NCI-H2107 (cell line): ENCODE results near the gene SAMD10.
"Not testable (repeated sequence)": the region's sequence is repeated elsewhere in the genome, so short reads cannot be mapped to it uniquely, and the experiment has no call there.

Experiments
- DNase-seq: peaks from one replicate; lab custom pipeline; 2025; lab: John Stamatoyannopoulos, UW

SAMD10 gene

GRCh38 chr20:63979557-63980316 is at the start of gene SAMD10:
Gene SAMD10, minus strand, starts transcription at chr20:63979642. Its CDS starts 175 bp downstream, at chr20:63979467.
- DNase-seq, result no peak

DNA sequence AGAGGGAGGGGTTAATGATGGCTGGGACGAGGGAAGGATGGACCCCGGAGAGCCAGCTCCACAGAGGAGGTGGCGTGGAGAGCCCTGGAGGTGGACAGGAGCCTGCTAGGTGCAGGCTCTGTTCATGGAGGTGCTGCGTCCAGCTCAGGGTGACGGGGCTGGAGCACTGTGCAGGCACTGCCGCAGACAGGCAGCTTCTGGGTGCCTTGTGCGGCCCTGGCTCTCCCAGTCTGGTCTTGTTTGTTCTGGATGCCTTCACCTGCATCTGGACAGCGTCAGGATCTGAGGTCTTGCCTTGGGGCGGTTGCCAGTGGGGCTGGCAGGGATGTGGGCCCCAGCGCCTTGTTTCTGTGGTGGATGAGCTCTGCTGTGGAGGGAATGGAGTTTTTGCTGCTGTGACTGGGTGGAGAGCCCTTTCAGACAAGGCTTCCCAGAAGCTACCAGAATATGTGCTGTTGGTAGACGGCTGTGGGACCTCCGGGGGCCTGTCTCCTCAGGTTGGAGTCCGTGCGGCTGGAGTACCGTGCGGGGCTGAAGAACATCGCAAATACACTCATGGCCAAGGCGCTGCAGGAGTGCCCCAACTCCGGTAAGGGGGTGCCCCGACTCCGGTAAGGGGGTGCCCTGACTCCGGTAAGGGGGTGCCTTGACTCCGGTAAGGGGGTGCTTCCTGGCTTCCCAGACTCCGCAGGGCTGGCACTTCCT is 48.7 kb upstream of the SAMD10 start:
- no peak for DNase-seq

GRCh38 chr20:64025826-64026412 is 46.5 kb upstream of the SAMD10 start:
- no peak for DNase-seq

- no peak for DNase-seq
These were observed 45.8 kb upstream of the SAMD10 start for GRCh38 chr20:64025101-64025825.

- DNase-seq, result no peak
These were observed 44.9 kb upstream of the SAMD10 start for GRCh38 chr20:64024141-64024990.

- DNase-seq, result no peak
These were observed 44.1 kb upstream of the SAMD10 start for GRCh38 chr20:64023361-64024140.

- no peak for DNase-seq
These were observed 43.4 kb upstream of the SAMD10 start for GRCh38 chr20:64022671-64023360.

DNA sequence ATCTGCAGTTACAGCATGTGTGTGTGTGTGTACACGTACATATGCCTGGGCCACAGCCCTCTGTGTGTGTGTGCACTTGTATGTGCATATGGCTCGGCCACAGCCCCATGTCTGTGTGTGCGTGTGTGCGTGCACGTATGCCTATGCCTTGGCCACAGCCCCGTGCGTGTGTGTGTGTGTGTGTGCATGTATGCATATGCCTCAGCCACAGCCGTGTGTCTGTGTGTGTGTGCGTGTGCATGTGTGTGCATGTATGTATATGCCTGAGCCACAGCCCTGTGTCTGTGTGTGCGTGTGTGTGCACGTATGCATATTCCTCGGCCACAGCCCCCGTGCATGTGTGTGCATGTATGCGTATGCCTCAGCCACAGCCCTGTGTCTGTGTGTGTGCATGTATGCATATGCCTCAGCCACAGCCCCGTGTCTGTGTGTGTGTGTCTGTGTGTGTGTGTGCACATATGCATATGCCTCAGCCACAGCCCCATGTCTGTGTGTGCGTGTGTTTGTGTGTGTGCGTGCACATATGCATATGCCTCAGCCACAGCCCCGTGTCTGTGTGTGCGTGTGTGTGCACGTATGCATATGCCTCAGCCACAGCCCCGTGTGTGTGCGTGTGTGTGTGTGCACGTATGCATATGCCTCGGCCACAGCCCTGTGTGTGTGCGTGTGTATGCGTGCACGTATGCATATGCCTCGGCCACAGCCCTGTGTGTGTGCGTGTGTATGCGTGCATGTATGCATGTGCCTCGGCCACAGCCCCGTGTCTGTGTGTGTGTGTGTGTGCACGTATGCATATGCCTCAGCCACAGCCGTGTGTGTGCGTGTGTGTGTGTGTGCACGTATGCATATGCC is 41.9 kb upstream of the SAMD10 start:
- no peak for DNase-seq

- DNase-seq, result no peak
These were observed 36.2 kb upstream of the SAMD10 start for GRCh38 chr20:64015635-64016034.

DNA sequence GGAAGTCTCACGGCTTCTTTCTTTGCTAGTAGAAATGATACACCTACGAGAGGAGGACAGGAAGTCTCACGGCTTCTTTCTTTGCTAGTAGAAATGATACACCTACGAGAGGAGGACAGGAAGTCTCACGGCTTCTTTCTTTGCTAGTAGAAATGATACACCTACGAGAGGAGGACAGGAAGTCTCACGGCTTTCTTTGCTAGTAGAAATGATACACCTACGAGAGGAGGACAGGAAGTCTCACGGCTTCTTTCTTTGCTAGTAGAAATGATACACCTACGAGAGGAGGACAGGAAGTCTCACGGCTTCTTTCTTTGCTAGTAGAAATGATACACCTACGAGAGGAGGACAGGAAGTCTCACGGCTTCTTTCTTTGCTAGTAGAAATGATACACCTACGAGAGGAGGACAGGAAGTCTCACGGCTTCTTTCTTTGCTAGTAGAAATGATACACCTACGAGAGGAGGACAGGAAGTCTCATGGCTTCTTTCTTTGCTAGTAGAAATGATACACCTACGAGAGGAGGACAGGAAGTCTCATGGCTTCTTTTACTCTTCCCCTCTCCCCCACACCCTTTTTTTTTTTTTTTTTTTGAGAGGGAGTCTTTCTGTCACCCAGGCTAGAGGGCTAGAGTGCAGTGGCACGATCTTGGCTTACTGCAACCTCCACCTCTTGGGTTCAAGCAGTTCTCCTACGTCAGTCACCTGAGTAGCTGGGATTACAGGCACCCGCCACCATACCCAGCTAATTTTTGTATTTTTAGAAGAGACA is 33.1 kb upstream of the SAMD10 start:
- not testable (repeated sequence) for DNase-seq

DNA sequence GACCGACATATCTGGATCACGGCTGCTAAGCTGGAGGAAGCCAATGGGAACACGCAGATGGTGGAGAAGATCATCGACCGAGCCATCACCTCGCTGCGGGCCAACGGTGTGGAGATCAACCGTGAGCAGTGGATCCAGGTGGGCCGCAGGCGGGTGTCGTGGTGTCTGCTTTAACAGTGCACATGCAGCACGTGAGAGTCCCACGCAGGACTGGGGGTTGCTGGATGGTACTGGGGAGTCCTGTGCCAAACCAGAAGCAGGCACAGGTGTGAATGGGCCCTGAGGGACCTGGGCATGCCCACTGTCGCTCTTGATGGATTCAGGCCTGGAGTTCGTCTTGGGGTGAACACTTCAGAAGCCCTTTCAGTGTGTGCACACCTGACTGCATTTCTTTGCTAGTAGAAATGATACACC is 31.9 kb upstream of the SAMD10 start:
- no peak for DNase-seq

DNA sequence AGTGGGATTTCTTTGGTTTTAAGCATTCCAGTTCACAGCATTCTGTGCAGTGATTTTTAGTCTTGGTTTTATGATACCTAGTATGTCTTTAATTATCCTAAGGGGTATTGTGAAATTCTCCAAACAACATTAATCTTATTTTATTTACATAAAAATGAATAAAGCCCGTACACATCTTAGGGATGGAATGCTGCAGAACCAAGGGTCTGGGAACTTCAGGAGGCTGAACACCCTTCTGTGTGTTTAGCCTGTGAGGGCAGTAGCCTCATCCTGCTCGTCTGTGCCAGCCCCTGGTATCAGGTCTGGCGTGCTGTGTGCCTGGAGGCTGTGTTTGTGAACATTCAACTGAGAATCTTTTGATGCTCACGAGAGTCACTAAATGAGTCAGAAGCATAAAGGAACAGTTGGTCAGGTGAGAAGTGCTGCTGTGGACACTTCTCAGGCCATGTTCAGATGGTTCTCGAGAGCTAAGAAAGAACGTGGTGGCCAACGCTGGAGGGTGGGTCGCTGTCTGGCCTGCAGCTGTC is 31.3 kb upstream of the SAMD10 start:
- no peak for DNase-seq

- no peak for DNase-seq
These were observed 30.5 kb upstream of the SAMD10 start for GRCh38 chr20:64009811-64010387.

DNA sequence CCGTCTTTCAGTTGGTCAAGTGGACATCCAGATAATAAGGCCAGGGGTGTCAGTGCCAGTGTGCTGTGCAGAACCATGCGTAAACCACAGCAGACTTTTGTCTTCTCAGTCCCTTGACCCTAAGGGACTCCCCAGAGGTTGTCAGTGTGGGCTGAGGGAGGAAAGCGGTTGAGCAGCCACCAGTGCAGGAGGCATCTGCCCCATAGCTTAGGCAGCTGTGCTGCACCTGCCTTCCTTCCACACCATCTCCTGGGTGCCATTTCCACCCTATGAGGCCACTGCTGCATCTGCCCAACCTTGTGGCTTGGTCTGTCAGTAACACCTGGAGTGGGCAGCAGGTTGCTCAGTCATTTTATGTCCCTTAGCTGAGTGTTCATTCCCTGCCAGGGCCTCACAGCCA is 27.5 kb upstream of the SAMD10 start:
- no peak for DNase-seq

- DNase-seq, result no peak
These were observed 27.0 kb upstream of the SAMD10 start for GRCh38 chr20:64006490-64006889.

GRCh38 chr20:64005394-64005793 is 26.0 kb upstream of the SAMD10 start:
- no peak for DNase-seq

- no peak for DNase-seq
These were observed 24.7 kb upstream of the SAMD10 start for GRCh38 chr20:64003960-64004725.
